Neuronal stem cell (in vitro differentiated cells): ENCODE measurements around the gene COPS9.

Source experiments
- DNase-seq: peaks from one replicate; pipeline ENCODE4 v3.0.0-alpha.2; 2013; ENCODE audit warnings: low spot score
- H2AFZ ChIP-seq: one replicate; pipeline ENCODE4 v1.6.1; 2013; ENCODE audit warnings: mild to moderate bottlenecking, low read length, inconsistent platforms
- H2AK5ac ChIP-seq: 2 replicates; pipeline ENCODE4 v1.6.1; 2013; ENCODE audit warnings: low read depth, mild to moderate bottlenecking, inconsistent platforms, low read length, moderate library complexity, mixed read lengths
- H2BK120ac ChIP-seq: 2 replicates; pipeline ENCODE4 v1.6.1; 2013; ENCODE audit warnings: low read depth, mild to moderate bottlenecking, inconsistent platforms, low read length, moderate library complexity, mixed read lengths
- H2BK12ac ChIP-seq: one replicate; pipeline ENCODE4 v1.6.1; 2013; ENCODE audit warnings: low read length, inconsistent platforms
- H2BK15ac ChIP-seq: 2 replicates; pipeline ENCODE4 v1.6.1; 2013; ENCODE audit warnings: mild to moderate bottlenecking, low read length, inconsistent platforms, mixed read lengths
- H2BK5ac ChIP-seq: one replicate; pipeline ENCODE4 v1.6.1; 2013; ENCODE audit warnings: inconsistent platforms, mild to moderate bottlenecking, low read length, moderate library complexity
- H3K14ac ChIP-seq: one replicate; pipeline ENCODE4 v1.6.1; 2013; ENCODE audit warnings: low read length, inconsistent platforms
- H3K18ac ChIP-seq: 2 replicates; pipeline ENCODE4 v1.6.1; 2013; ENCODE audit warnings: low read length, inconsistent platforms
- H3K23ac ChIP-seq: 2 replicates; pipeline ENCODE4 v1.6.1; 2013; ENCODE audit warnings: low read depth, mild to moderate bottlenecking, mixed read lengths, low read length, inconsistent platforms; ENCODE audit not compliant: poor library complexity
- H3K27ac ChIP-seq: replicated peaks from 3 replicates; pipeline ENCODE4 v1.5.1; 2013; ENCODE audit warnings: low read length, inconsistent platforms
- H3K27me3 ChIP-seq, 3 experiments: 2 replicates each; pipeline ENCODE4 v1.6.1; 2013; ENCODE audit warnings: low read length in 3 of 3, mild to moderate bottlenecking in 2 of 3, inconsistent platforms in 1 of 3, low read depth in 1 of 3, mixed read lengths in 1 of 3, moderate library complexity in 1 of 3; ENCODE audit not compliant: control insufficient read depth in 3 of 3, insufficient read depth in 3 of 3
- H3K36me3 ChIP-seq, 2 donors: replicated peaks in 1 of 2; 2 replicates each; pipeline ENCODE4 v1.6.1; 2013; ENCODE audit warnings: low read length in 2 of 2; ENCODE audit not compliant: control insufficient read depth in 2 of 2, insufficient read depth in 2 of 2
- H3K4ac ChIP-seq: 2 replicates; pipeline ENCODE4 v1.6.1; 2013; ENCODE audit warnings: inconsistent platforms, mild to moderate bottlenecking, low read length, moderate library complexity
- H3K4me1 ChIP-seq, 2 donors: 1 replicate in 1 of 2; 2 replicates in 1 of 2; pipeline ENCODE4 v1.6.1; 2013; ENCODE audit warnings: low read length in 2 of 2, low read depth in 1 of 2; ENCODE audit not compliant: control insufficient read depth in 2 of 2, insufficient read depth in 1 of 2
- H3K4me2 ChIP-seq: one replicate; pipeline ENCODE4 v1.6.1; 2013; ENCODE audit warnings: mild to moderate bottlenecking, low read length, inconsistent platforms; ENCODE audit not compliant: insufficient read depth, poor library complexity, severe bottlenecking
- H3K4me3 ChIP-seq, 2 donors: 2 replicates each; pipeline ENCODE4 v1.5.1; 2013; ENCODE audit warnings: low read length in 2 of 2, mild to moderate bottlenecking in 2 of 2, inconsistent platforms in 1 of 2, moderate library complexity in 1 of 2
- H3K79me1 ChIP-seq: one replicate; pipeline ENCODE4 v1.6.1; 2013; ENCODE audit warnings: low read depth, mild to moderate bottlenecking, inconsistent platforms, low read length, moderate library complexity
- H3K9ac ChIP-seq: one replicate; pipeline ENCODE4 v1.6.1; 2013; ENCODE audit warnings: mild to moderate bottlenecking, low read depth, low read length, inconsistent platforms; ENCODE audit not compliant: poor library complexity
- H3K9me3 ChIP-seq, 2 donors: replicated peaks in 1 of 2; 2 replicates each; pipeline versions ENCODE3 to v1.6.1; 2013; ENCODE audit warnings: low read length in 2 of 2, mild to moderate bottlenecking in 2 of 2, inconsistent platforms in 1 of 2, low read depth in 1 of 2, mixed read lengths in 1 of 2, moderate library complexity in 1 of 2; ENCODE audit not compliant: control insufficient read depth in 2 of 2, insufficient read depth in 1 of 2
- H4K8ac ChIP-seq: one replicate; pipeline ENCODE4 v1.6.1; 2013; ENCODE audit warnings: low read depth, mild to moderate bottlenecking, inconsistent platforms, low read length, moderate library complexity
- H4K91ac ChIP-seq: one replicate; pipeline ENCODE4 v1.6.1; 2013; ENCODE audit warnings: low read length, low read depth, mild to moderate bottlenecking, inconsistent platforms; ENCODE audit not compliant: poor library complexity
- WGBS, 2 donors: extraction: QIAGEN DNeasy Blood & Tissue Kit; methylation state at CpG; one replicate each; pipeline ENCODE4 v1.1.7; 2013; ENCODE audit warnings: missing lambda C conversion rate in 2 of 2, mixed read lengths in 1 of 2; ENCODE audit not compliant: insufficient read length in 2 of 2, insufficient replicate concordance in 1 of 2; ENCODE audit errors: extremely low coverage in 2 of 2; 5-methylcytosine and 5-hydroxymethylcytosine counted together

The COPS9 gene

DNA sequence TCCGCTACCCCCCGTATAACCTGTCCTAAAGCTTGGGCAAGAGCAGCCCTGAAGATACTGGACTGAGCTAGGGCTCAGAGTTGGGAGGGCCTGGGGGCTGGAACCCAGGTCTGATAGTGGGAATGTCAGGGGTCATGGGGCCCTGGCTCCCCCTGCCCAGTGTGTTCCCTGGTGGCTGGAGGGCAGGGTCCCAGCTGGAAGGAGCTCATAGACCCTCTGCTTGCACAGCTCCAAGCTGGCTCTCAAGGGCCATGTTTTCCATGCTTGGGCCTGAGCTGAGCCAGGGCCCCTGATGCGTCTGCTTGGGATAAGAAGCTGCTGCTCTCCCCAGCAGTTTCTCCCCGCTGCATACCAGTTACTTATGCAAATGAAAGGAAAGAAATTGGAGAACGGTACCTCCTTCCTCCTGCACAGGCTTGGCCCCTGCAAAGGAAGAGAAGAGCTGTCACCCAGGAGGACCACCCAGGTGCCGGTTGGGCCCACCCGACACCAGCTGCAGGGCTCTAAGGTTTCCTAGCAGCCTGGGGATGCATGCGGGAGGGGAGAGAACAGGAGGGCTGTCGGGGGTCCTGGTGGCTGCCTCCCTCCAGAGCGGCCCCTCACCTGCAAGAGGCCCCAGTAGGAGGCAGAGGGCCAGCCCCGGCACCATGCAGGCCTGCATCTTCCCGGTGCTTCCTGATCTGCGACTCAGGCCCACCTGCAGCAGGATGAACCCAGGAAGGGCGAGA, 3.7 kb upstream of the COPS9 start:
- Histone ChIP-seq H3K79me1 (peaks cover 12% of the 10 kb centered on the region), H4K91ac (no peak overlapping the region), H3K18ac (peak overlapping the region; percentile 32), H3K27me3 (peaks cover 0 to 20% (median 12%) of the 10 kb centered on the region in 3 experiments), H3K4me2 (no peak overlapping the region), H3K36me3 (no peaks in the 10 kb centered on the region), H2BK5ac (no peak overlapping the region), H3K4ac (no peak overlapping the region), H3K9me3 (peaks cover 0 to 2% of the 10 kb centered on the region in 2 donors), H2AFZ (peak overlapping the region; percentile 74), H3K9ac (peak overlapping the region; percentile 14), H2BK12ac (no peak overlapping the region), H3K4me1 (peaks cover 16 to 21% of the 10 kb centered on the region in 2 donors), H3K14ac (no peak overlapping the region), H2AK5ac (peak overlapping the region; percentile 43), H3K23ac (no peak overlapping the region), H3K4me3 (no peak overlapping the region), H3K27ac (no peak overlapping the region), H2BK120ac (no peak overlapping the region), H2BK15ac (no peak overlapping the region), H4K8ac (no peak overlapping the region)
- peak; percentile 58 for DNase-seq
- WGBS, 2 donors: no CpG with 5 or more reads among the region's 14 CpGs

- Histone ChIP-seq H3K4me2 (no peak overlapping the region), H3K4ac (no peak overlapping the region), H3K36me3 (no peaks in the 10 kb centered on the region), H3K23ac (no peak overlapping the region), H3K27ac (no peak overlapping the region), H3K14ac (no peak overlapping the region), H3K18ac (peak overlapping the region; percentile 23), H2BK15ac (no peak overlapping the region), H3K9ac (no peak overlapping the region), H2AFZ (peak overlapping the region; percentile 74), H2BK5ac (no peak overlapping the region), H3K4me3 (no peak overlapping the region), H2BK12ac (no peak overlapping the region), H3K4me1 (peaks cover 17 to 26% of the 10 kb centered on the region in 2 donors), H4K91ac (no peak overlapping the region), H3K27me3 (peaks cover 0 to 20% (median 12%) of the 10 kb centered on the region in 3 experiments), H2BK120ac (no peak overlapping the region), H4K8ac (no peak overlapping the region), H3K9me3 (peaks cover 0 to 2% of the 10 kb centered on the region in 2 donors), H3K79me1 (peaks cover 18% of the 10 kb centered on the region), H2AK5ac (peak overlapping the region; percentile 22)
- no CpG with 5 or more reads among the region's 15 CpGs for WGBS, 2 donors
- no peak for DNase-seq
Measured at GRCh38 chr2:240139011-240139441, 2.9 kb upstream of the COPS9 start.

- Histone ChIP-seq H3K4me2 (no peak overlapping the region), H3K36me3 (peaks cover 3 to 6% of the 10 kb centered on the region in 2 donors), H2BK120ac (no peak overlapping the region), H2BK12ac (peak overlapping the region; percentile 53), H3K4ac (no peak overlapping the region), H2AFZ (peak overlapping the region; percentile 74), H3K27ac (no peak overlapping the region), H3K9me3 (peaks cover 0 to 2% of the 10 kb centered on the region in 2 donors), H3K27me3 (peaks cover 0 to 20% (median 12%) of the 10 kb centered on the region in 3 experiments), H4K8ac (no peak overlapping the region), H4K91ac (no peak overlapping the region), H3K79me1 (peaks cover 18% of the 10 kb centered on the region), H2AK5ac (peak overlapping the region; percentile 93), H3K4me1 (peaks cover 17 to 26% of the 10 kb centered on the region in 2 donors), H3K18ac (no peak overlapping the region), H3K23ac (no peak overlapping the region), H2BK15ac (peak overlapping the region; percentile 69), H2BK5ac (no peak overlapping the region), H3K9ac (no peak overlapping the region), H3K4me3 (no peak overlapping the region), H3K14ac (no peak overlapping the region)
- no CpG with 5 or more reads among the region's 9 CpGs for WGBS, 2 donors
- DNase-seq: no peak
Measured at GRCh38 chr2:240138254-240138984, 2.3 kb upstream of the COPS9 start.
